ENCODE results near the gene PCYT1A. TPM values are rescaled to one million over a fixed set of nuclear protein-coding genes. Genes with fewer than 3 reads are reported as not detected.

The PCYT1A gene
- total and polyA plus RNA-seq, 10 of the 15 experiments (the other 5 are each of a cell fraction or from before 2014, with no cell fraction given), result 10.8 to 64.3 (median 48.6) TPM

DNA sequence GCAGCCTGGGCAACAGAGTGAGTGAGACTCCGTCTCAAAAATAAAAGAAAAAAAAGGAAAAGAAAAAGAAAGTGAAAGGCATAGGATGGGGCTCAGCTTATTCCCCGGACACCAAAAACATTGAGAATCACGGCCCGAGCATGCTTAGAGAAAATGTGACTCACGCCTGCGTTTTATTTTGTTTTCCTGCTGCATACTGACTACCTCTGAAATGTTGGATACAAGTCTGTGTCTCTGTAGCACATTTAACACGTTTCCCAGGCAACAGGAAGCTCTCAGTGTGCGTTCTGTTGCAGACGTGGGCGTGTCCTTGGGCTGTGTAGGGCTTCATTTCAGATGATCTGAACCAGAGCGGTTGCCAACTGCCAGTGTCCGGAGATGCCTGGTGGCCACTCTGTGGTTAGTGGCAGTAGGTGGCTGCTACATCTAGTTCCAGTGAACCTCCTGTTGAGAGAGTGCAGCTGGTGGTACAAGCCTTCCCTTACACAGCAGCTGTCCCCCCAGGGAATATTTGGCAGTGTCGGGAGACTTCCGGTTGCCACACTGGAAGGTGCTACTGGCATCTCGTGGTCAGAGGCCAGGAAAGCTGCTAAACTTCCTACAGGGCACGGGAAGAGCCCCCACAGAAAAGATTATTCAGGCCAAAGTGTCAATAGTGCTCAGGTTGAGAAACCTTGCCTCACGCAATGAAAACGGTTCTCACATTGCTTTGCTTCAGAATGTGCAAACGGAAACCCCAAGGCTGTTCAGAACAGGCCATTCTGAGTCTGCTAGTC is 68.1 kb downstream of the PCYT1A start (continued):
- TF ChIP-seq YBX1 (IDR thresholded peaks at IDR 0.05) (no peak), POLR2AphosphoS2 (IDR thresholded peaks at IDR 0.05; ENCODE audit: low read depth, low read length) (no peak), RBBP5 (conservative IDR thresholded peaks at IDR 0.05) (no peak), JUND (IDR thresholded peaks at IDR 0.05; ENCODE audit: low read depth, low read length) (no peak), SIN3A (IDR thresholded peaks at IDR 0.05; ENCODE audit: low read depth, low read length) (peak; percentile 53; the same call in 1 of the 2 replicates), RB1 (IDR thresholded peaks at IDR 0.05; ENCODE audit: borderline replicate concordance) (0 out of 2 replicates have a peak, but pooled peaks have one; percentile 37), EGR1 (IDR thresholded peaks at IDR 0.05; ENCODE audit: borderline replicate concordance in 1 of 2, low read depth in 2 of 2, low read length in 2 of 2) (peak in 1 of 2 experiments; percentile 72; a peak in 2 of 3 replicates), POLR2A (IDR thresholded peaks at IDR 0.05; ENCODE audit: low read depth, low read length) (0 out of 2 replicates have a peak, but pooled peaks have one; percentile 35), BMI1 (IDR thresholded peaks at IDR 0.05; ENCODE audit: borderline replicate concordance) (peak; percentile 77; the same call in 1 of the 2 replicates), SRF (IDR thresholded peaks at IDR 0.05; ENCODE audit: low read depth in 2 of 2, low read length in 2 of 2) (no peak), ZZZ3 (IDR thresholded peaks at IDR 0.05; ENCODE audit: control insufficient read depth, insufficient read length, low read depth) (no peak), HDAC2 (IDR thresholded peaks at IDR 0.05) (no peak), MEF2B (IDR thresholded peaks at IDR 0.05; ENCODE audit: partially characterized antibody, poor library complexity, severe bottlenecking) (peak; percentile 90), SREBF1 (IDR thresholded peaks at IDR 0.05; ENCODE audit: low read length) (no peak)
- TF ChIP-seq, protein P1, sequence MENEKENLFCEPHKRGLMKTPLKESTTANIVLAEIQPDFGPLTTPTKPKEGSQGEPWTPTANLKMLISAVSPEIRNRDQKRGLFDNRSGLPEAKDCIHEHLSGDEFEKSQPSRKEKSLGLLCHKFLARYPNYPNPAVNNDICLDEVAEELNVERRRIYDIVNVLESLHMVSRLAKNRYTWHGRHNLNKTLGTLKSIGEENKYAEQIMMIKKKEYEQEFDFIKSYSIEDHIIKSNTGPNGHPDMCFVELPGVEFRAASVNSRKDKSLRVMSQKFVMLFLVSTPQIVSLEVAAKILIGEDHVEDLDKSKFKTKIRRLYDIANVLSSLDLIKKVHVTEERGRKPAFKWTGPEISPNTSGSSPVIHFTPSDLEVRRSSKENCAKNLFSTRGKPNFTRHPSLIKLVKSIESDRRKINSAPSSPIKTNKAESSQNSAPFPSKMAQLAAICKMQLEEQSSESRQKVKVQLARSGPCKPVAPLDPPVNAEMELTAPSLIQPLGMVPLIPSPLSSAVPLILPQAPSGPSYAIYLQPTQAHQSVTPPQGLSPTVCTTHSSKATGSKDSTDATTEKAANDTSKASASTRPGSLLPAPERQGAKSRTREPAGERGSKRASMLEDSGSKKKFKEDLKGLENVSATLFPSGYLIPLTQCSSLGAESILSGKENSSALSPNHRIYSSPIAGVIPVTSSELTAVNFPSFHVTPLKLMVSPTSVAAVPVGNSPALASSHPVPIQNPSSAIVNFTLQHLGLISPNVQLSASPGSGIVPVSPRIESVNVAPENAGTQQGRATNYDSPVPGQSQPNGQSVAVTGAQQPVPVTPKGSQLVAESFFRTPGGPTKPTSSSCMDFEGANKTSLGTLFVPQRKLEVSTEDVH (IDR thresholded peaks at IDR 0.05; ENCODE audit: low read depth, partially characterized antibody), result no peak
- TF ChIP-seq, protein P2, sequence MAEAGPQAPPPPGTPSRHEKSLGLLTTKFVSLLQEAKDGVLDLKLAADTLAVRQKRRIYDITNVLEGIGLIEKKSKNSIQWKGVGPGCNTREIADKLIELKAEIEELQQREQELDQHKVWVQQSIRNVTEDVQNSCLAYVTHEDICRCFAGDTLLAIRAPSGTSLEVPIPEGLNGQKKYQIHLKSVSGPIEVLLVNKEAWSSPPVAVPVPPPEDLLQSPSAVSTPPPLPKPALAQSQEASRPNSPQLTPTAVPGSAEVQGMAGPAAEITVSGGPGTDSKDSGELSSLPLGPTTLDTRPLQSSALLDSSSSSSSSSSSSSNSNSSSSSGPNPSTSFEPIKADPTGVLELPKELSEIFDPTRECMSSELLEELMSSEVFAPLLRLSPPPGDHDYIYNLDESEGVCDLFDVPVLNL (IDR thresholded peaks at IDR 0.05; ENCODE audit: low read depth, low read length), result no peak

All from GM12878 (cell line).